Lower leg skin (tissue), 3 donors: ENCODE data around the gene ATN1.
"Not testable (repeated sequence)": the region's sequence is repeated elsewhere in the genome, so short reads cannot be mapped to it uniquely, and the experiment has no call there.

Experiments
- CTCF ChIP-seq, 3 donors: fragments of 450-650 bp; IDR thresholded peaks; one replicate each; pipeline ENCODE4 v1.5.1; 2016; ENCODE audit warnings: antibody characterized with exemption in 3 of 3, mild to moderate bottlenecking in 3 of 3, moderate library complexity in 2 of 3
- POLR2A ChIP-seq, 2 donors: fragments of 450-650 bp; IDR thresholded peaks; one replicate each; pipeline ENCODE4 v1.6.1; 2016 to 2017; ENCODE audit warnings: antibody characterized with exemption in 2 of 2, mild to moderate bottlenecking in 1 of 2, moderate library complexity in 1 of 2

- TF ChIP-seq CTCF, POLR2A (IDR thresholded peaks at IDR 0.05): not testable (repeated sequence)
Observed at GRCh38 chr12:6889775-6890573, 37.8 kb upstream of the ATN1 start.
